Neural progenitor cell (in vitro differentiated cells): ENCODE data around the gene N4BP3.

Source experiments
- CTCF ChIP-seq: fragments of 200-600 bp; sonication (generic); IDR thresholded peaks from 2 replicates; pipeline ENCODE4 v1.5.1; 2017; ENCODE audit warnings: antibody characterized with exemption, mild to moderate bottlenecking
- EZH2 ChIP-seq: fragments of 200-600 bp; sonication (generic); IDR thresholded peaks from 2 replicates; pipeline ENCODE4 v1.6.1; 2017; ENCODE audit warnings: antibody characterized with exemption, mild to moderate bottlenecking, moderate library complexity
- EZH2phosphoT487 ChIP-seq: fragments of 200-600 bp; sonication (generic); IDR thresholded peaks from 2 replicates; pipeline ENCODE4 v1.6.1; 2017; ENCODE audit warnings: antibody characterized with exemption

GRCh38 chr5:178106556-178107239, 6.6 kb upstream of the N4BP3 start:
- TF ChIP-seq CTCF (no peak), EZH2phosphoT487 (no peak), EZH2 (no peak)
